HG03520 (cell line): ENCODE results near the gene HDAC4.

ENCODE experiments used
- ATAC-seq: cut with Tn5 transposase; IDR thresholded peaks from one replicate; pipeline ENCODE4 v1.9.1; 2021; ENCODE audit warnings: mild to moderate bottlenecking, moderate library complexity; ENCODE audit not compliant: unreplicated experiment

The HDAC4 gene

GRCh38 chr2:239119346-239120126 is 281.3 kb downstream of the HDAC4 start:
- no peak for ATAC-seq

DNA sequence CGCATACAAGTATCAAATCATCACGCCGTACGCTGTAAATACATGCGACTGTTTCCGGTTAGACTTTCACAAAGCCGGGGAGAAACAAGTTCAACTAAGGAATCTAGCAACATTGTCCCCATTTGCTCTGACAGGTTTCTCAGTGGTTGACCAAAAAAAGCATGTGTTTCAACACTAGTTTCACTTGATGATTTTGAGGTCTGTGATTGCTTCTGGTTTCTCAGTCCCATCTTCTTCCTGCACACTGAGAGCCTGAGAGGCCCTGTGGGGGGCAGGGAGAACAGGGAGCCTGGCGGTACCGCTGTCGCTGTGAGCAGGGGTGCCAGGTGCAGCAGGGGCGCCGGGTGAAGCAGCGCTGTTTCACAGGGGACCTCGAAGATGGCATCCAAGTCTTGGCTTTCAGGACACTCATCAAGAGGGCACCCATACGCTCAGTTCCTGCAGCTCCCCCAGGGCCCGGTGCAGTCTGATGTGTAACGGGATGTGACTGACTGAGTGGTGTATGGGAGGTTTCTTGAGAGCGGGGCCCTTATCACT is 282.1 kb downstream of the HDAC4 start:
- no peak for ATAC-seq

DNA sequence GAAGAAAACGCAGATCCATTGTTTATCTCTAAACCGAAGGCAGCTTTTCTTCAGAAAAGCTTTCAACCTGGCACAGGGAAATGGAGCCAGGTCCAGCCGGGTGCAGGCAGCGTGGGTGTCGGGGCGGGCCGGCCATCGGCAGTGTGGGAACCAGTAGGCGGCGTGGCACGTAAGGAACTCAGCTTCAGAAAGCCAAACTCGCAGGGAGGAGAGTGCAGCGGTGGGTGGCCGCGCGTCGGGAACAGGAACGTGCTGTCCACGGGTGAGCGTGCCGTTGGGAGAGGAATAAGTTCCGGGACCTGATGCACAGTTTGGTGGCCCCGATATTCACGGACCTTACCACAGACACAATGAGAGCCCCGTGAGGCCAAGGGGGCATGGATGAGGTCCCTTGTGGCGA is 282.6 kb downstream of the HDAC4 start:
- no peak for ATAC-seq

- ATAC-seq, result no peak
Measured at GRCh38 chr2:239117831-239118230, 283.0 kb downstream of the HDAC4 start.

DNA sequence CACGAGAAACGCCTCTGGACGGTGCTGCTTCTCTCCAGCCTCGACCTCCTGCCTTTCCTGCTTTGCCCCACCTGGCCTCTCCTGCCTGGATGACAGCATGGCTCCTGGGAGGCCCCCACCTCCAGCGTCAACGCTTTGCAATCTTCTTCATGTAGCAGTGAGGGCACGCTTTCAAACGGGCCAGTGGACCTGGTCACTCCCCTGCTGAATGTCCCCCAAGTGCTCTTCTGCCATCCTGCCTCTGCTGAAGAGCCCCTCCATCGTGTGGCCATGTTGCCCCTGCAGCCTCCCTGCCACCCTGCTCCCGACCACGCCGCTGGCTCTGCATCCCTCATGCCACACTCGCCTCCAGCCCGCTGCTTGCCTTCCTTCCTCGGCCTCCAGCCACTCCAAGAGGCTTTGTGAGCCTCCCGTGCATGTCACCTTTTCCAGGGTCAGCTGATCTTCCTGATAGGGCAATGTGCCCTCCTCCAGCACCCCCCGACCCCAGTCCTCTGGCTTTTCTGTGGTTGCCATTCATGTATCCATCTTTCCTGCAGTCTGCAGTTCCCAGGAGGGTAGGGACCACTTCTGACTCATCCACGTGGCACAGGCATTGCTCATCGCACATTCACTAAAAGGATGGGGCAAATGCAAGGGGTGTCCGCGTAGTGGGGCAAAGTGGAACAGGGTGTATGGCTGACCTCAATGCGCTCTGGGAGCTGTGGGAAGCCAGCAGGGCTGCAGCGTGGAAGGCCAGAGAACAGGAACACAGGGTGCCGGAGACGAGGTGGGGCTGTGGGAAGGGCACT is 284.2 kb downstream of the HDAC4 start:
- no peak for ATAC-seq

DNA sequence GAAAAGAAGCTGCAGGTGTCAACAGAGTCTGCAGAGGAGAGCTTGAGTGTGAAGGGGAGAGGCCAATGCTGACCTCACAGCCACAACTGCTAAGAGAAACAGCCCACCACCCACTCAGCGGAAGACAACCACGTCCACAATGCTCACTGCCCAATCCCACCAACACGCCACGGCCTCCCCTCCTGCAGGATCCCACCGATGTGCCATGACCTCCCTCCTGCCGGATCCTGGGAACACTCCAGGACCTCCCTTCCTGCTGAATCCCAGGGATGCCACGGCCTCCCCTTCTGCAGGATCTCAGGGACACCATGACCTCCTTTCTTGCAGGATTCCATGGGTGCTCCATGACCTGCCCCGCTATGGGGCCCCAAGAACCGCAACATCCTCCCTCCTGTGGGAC is 285.2 kb downstream of the HDAC4 start:
- no peak for ATAC-seq

GRCh38 chr2:239114616-239115265 is 286.1 kb downstream of the HDAC4 start:
- ATAC-seq, result no peak

DNA sequence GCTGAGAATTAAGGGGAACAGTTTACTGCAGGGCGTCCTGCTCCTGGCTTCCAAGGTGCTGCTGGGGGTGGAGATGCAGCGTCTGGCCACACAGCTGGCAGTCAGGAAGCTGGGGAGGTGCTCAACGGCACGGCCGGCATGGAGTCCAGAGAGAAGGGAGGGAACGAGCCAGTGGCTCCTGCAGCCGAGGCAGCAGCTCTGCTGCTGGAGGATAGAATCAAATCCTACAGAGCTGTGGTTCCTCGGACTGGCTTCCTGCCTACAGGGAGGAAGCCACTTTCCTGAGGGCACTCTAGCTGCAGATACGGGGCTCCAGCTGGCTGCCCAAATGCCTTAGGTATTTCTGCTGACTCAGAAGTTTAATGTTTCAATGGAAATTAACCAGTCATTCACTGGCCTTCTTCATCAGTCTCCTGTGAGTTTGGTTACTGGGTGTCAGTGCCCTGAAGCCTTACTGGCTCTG is 286.7 kb downstream of the HDAC4 start:
- ATAC-seq, result no peak

DNA sequence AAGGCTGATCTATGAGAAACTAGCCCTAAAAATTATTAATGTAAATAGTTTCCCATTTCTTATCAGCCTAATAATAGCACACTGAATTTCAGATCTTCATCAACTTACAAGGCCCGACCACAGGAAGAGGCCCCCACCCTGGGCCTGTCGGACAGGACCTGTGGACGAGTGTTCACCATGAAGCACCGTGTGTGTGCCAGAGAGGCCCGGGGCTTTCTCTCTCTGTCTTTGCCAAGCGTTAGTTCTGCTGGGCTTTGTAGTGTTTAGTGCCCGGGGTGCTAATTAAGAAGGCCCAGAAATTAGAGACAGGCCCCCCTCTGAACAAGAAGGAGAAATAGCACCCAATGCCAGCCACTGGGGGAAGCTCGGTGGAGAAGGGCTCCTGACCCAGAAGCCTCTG is 287.2 kb downstream of the HDAC4 start:
- no peak for ATAC-seq

DNA sequence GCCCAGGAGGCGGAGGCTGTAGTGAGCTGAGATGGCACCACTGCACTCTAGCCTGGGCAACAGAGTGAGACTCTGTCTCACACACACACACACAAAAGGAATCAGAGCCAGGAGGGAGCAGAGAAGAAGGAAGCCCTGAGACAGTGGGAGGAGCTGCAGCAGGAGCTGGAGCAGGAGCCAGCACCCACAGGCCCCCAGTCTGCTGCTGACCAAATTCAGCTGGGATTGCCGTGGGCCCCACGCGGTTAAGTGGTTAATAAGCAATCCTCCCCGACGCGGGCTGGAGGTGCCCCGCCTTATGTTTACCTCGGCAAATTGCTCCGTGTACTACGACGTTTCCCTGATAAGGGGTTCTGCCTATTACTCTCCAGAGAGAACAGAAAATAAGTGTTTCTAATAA is 287.6 kb downstream of the HDAC4 start:
- ATAC-seq, result no peak

GRCh38 chr2:239112127-239112774 is 288.6 kb downstream of the HDAC4 start:
- no peak for ATAC-seq

DNA sequence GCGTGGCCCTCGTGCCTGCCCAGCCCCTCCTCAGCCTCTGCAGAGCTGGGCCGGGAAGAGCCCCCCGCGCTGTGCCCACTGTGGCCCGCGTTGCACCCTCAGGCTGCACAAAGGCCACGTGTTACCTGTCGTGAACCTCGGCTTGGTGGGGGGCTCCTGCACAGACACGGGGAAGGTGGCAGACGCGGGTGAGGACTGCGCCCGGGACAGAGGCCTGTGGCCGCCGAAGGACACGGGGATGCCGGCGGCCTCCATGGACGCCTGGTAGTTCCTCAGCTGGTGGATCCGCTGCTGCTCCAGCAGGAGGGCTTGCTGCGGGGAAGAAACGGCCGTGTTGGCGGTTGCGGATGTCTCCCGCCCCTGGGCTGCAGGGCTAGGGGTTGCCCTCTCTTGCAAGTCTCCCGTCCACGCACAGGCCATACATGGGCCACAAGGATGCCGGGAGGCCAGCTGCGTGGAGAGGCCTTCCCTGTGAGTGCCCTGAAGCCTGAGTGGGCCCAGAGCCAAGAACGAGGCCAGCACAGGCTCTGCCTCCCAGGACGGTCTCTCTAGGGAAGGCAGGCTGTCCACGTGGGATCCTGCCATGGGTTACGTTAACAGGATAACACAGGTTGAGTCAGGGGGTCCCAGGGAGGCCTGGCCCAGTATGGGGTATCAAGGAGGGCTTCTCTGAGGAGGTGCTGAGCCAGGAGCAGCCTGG is 289.3 kb downstream of the HDAC4 start:
- no peak for ATAC-seq

GRCh38 chr2:239110595-239111048 is 290.2 kb downstream of the HDAC4 start:
- ATAC-seq, result no peak

- ATAC-seq, result no peak
Measured at GRCh38 chr2:239109928-239110545, 290.8 kb downstream of the HDAC4 start.

GRCh38 chr2:239109041-239109927 is 291.5 kb downstream of the HDAC4 start:
- ATAC-seq, result no peak

DNA sequence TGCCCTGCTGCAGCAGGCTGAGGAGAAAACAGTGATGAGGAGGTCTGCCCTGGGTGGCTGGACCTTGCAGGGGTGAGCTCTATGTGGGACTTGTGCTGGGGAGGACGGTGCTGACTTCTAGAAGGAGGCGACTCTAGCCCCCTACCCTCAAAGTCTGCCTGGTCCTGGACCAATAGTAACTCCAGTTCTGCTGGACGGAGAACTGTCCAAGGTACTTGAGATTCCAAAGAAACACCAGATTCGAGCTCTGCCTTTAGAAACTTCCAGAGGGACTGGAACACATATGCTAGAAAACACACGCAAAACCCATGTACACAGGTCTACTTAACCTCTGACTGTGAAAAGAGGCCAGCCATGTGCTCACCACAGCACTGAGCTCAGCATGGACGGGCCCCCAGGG is 292.4 kb downstream of the HDAC4 start:
- no peak for ATAC-seq

GRCh38 chr2:239107936-239108335 is 292.9 kb downstream of the HDAC4 start:
- ATAC-seq, result no peak

GRCh38 chr2:239106966-239107365 is 293.9 kb downstream of the HDAC4 start:
- no peak for ATAC-seq
